ENCODE measurements around the gene MTMR4.

GRCh38 chr17:58508341-58509067 is 5.9 kb downstream of the MTMR4 start:
- TF ChIP-seq CTCF (IDR thresholded peaks at IDR 0.05; ENCODE audit: low read length) (no peak), EZH2phosphoT487 (IDR thresholded peaks at IDR 0.05; ENCODE audit: low read length) (no peak)

All from MM.1S (cell line).